Uterus (tissue), 4 donors: Measurements from ENCODE around the gene OSBPL2. TPM values are rescaled to one million over a fixed set of nuclear protein-coding genes. Genes with fewer than 3 reads are reported as not detected.

Experiments
- DNase-seq, 2 donors: peaks; one replicate each; pipeline ENCODE4 v3.0.0-alpha.2; 2019 to 2020
- H3K27ac ChIP-seq, 2 donors: fragments of 200-600 bp; sonication (generic); 1 replicate in 1 of 2; 2 replicates in 1 of 2; pipeline ENCODE4 v1.5.1; 2016 to 2018
- H3K27me3 ChIP-seq, 2 donors: fragments of 200-600 bp; sonication (generic); one replicate each; pipeline ENCODE4 v1.5.1; 2018 to 2019; ENCODE audit warnings: control low read depth in 1 of 2
- H3K36me3 ChIP-seq, 2 donors: fragments of 200-600 bp; sonication (generic); one replicate each; pipeline ENCODE4 v1.5.1; 2019; ENCODE audit warnings: control low read depth in 1 of 2
- H3K4me1 ChIP-seq, 2 donors: fragments of 200-600 bp; sonication (generic); one replicate each; pipeline ENCODE4 v1.5.1; 2018 to 2019; ENCODE audit warnings: control low read depth in 1 of 2
- H3K4me3 ChIP-seq, 2 donors: fragments of 200-600 bp; sonication (generic); 1 replicate in 1 of 2; 2 replicates in 1 of 2; pipeline ENCODE4 v1.5.1; 2018 to 2019; ENCODE audit warnings: mild to moderate bottlenecking in 1 of 2
- H3K9me3 ChIP-seq, 2 donors: fragments of 200-600 bp; sonication (generic); one replicate each; pipeline ENCODE4 v1.5.1; 2019; ENCODE audit warnings: control low read depth in 1 of 2
- CTCF ChIP-seq, 4 experiments: fragments of 200-600 bp in 2 of 4; fragments of 450-650 bp in 2 of 4; sonication (generic) in 2 of 4; IDR thresholded peaks; one replicate each; pipeline ENCODE4 v1.5.1; 2016 to 2019; ENCODE audit warnings: antibody characterized with exemption in 4 of 4, mild to moderate bottlenecking in 2 of 4, moderate library complexity in 1 of 4
- POLR2A ChIP-seq, 2 donors: fragments of 450-650 bp; IDR thresholded peaks; one replicate each; pipeline ENCODE4 v1.6.1; 2016; ENCODE audit warnings: antibody characterized with exemption in 2 of 2, mild to moderate bottlenecking in 1 of 2, moderate library complexity in 1 of 2
- intact Hi-C: fragments of 100-400 bp; cut with DNase I; formaldehyde crosslinking; loops from one replicate; pipeline ENCODE4 v1.15.1; 2023; ENCODE audit warnings: low total_unique reads
- total RNA-seq, 4 donors: library from RNA; depleted of rRNA in 3 of 4; stranded (reverse); fragments of >200 nt in 3 of 4; gene quantifications; one replicate each; pipeline versions ENCODE4 v1.1.0 to v1.2.4, GENCODE V29; 2014 to 2023
- donor health status: DM: yes; HTN: yes; CAD: no.

Gene OSBPL2
- total RNA-seq, 4 donors from 2014 or later: 12.3 to 55.9 (median 33.4) TPM

GRCh38 chr20:62313460-62314338 is 75.4 kb downstream of the OSBPL2 start:
- no peak overlapping the region for H3K4me3 ChIP-seq

GRCh38 chr20:62314339-62314638 is 76.0 kb downstream of the OSBPL2 start:
- no peak overlapping the region for H3K27ac ChIP-seq
- H3K27me3 ChIP-seq: no peaks in the 10 kb centered on the region
- no peak overlapping the region for H3K4me3 ChIP-seq
- DNase-seq: no peak
- intact Hi-C loops: no loop called here
- no peaks in the 10 kb centered on the region for H3K4me1 ChIP-seq
- no peaks in the 10 kb centered on the region for H3K36me3 ChIP-seq
- no peaks in the 10 kb centered on the region for H3K9me3 ChIP-seq
- TF ChIP-seq CTCF (IDR thresholded peaks at IDR 0.05) (no peak), POLR2A (IDR thresholded peaks at IDR 0.05) (no peak)

More at GRCh38 chr20:62313460-62314338, 75.4 kb downstream of the OSBPL2 start:
- DNase-seq: no peak
- H3K9me3 ChIP-seq: no peaks in the 10 kb centered on the region
- H3K27ac ChIP-seq: no peak overlapping the region
- H3K4me1 ChIP-seq: no peaks in the 10 kb centered on the region
- TF ChIP-seq CTCF (IDR thresholded peaks at IDR 0.05) (no peak), POLR2A (IDR thresholded peaks at IDR 0.05) (no peak)
- intact Hi-C loops: no loop called here
- H3K27me3 ChIP-seq: no peaks in the 10 kb centered on the region
- no peaks in the 10 kb centered on the region for H3K36me3 ChIP-seq

- Histone ChIP-seq H3K36me3 (no peaks in the 10 kb centered on the region), H3K4me1 (no peaks in the 10 kb centered on the region), H3K4me3 (no peak overlapping the region), H3K9me3 (no peaks in the 10 kb centered on the region), H3K27me3 (no peaks in the 10 kb centered on the region), H3K27ac (no peak overlapping the region)
- intact Hi-C loops: no loop called here
- DNase-seq: no peak
- TF ChIP-seq POLR2A (IDR thresholded peaks at IDR 0.05): no peak
Observed at GRCh38 chr20:62314711-62315302, 76.5 kb downstream of the OSBPL2 start.

GRCh38 chr20:62315773-62316172 is 77.5 kb downstream of the OSBPL2 start:
- Histone ChIP-seq H3K27me3 (no peaks in the 10 kb centered on the region), H3K4me3 (no peak overlapping the region), H3K9me3 (no peaks in the 10 kb centered on the region), H3K36me3 (no peaks in the 10 kb centered on the region), H3K27ac (no peak overlapping the region), H3K4me1 (no peaks in the 10 kb centered on the region)
- intact Hi-C loops: no loop called here
- no peak for TF ChIP-seq POLR2A (IDR thresholded peaks at IDR 0.05)
- TF ChIP-seq CTCF (IDR thresholded peaks at IDR 0.05): no peak
- DNase-seq: no peak

- no peak overlapping the region for H3K4me3 ChIP-seq
- no peaks in the 10 kb centered on the region for H3K9me3 ChIP-seq
- intact Hi-C loops: no loop called here
- TF ChIP-seq POLR2A (IDR thresholded peaks at IDR 0.05): no peak
- TF ChIP-seq CTCF (IDR thresholded peaks at IDR 0.05): no peak
- H3K27ac ChIP-seq: no peak overlapping the region
- H3K4me1 ChIP-seq: no peaks in the 10 kb centered on the region
- no peak for DNase-seq
- H3K36me3 ChIP-seq: no peaks in the 10 kb centered on the region
- no peaks in the 10 kb centered on the region for H3K27me3 ChIP-seq
Observed at GRCh38 chr20:62316331-62317166, 78.2 kb downstream of the OSBPL2 start.
